Central memory CD4-positive, alpha-beta T cell (primary cell): ENCODE data around the gene RAPGEF5.

Experiments used
- DNase-seq: peaks from one replicate; pipeline ENCODE4 v3.0.0; 2022

Gene RAPGEF5

DNA sequence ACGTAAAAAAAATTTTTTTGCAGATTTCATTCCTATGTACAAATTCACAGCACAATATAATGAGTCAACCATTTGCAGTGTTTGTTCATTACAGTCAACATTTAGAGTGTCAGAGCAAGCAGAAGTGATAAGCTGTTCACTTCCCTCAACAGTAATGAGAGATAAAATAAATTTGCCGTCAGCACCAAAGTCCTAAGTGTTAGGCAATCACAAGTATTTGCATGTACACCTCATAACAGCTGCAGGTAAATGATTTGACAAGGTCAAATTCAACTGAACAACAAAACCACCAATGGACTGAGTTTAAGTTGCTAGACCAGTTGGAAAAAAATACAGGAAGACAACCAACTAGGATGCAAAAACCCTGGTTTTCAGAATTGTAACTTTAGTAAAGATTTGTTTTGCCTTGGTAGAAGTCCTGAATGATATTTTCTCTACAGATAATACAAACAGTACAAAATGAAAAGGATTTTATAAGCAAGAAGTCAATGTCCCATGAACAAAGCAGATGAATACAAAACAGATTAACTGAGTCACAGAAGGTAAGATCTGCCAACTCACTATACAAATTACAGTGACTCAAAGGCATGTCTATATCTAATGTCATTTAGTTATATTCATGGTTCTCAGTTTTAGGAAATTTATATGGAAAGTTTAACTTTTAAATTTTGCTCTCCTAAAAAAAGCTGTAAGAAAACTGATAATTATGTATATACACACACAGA lies 10.4 kb downstream of the RAPGEF5 start:
- no peak for DNase-seq

DNA sequence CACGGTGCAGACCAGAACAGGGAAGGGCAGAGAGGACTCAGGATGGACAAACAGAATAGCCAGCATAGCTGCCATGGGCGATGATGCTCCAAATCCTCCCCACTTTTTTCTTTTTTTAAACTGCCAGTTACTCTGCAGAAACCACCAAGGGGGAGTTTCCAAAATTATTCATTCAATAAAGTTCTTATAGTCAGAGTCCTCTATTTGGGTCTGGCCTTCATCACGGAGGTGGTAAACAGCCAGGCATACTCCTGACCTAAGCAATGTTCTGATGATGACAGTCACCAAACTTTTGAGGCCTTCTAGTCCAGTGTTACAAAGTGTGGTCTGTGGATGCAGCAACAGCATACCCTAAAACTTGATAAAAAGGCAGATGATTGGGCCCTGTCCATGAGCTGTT lies 12.3 kb downstream of the RAPGEF5 start:
- DNase-seq = no peak

DNA sequence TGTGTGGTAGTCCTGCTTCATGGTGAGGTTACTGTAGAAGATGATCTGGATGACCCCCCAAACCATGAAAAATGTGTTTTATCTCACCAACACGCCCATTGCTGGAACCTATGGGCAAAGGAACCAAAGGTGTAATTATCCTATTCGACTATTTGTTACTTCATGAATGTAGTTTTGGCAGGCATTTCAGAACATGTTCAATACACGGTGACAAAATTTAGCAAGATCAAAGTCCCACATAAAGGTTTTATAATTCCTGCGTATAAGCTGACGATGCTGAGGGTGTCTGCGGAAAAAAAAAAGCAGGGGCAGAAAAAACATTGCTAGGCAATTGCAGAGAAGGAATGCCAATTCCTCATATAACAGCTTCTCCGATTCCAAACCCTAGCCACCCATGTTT lies 13.3 kb downstream of the RAPGEF5 start:
- DNase-seq = no peak

DNA sequence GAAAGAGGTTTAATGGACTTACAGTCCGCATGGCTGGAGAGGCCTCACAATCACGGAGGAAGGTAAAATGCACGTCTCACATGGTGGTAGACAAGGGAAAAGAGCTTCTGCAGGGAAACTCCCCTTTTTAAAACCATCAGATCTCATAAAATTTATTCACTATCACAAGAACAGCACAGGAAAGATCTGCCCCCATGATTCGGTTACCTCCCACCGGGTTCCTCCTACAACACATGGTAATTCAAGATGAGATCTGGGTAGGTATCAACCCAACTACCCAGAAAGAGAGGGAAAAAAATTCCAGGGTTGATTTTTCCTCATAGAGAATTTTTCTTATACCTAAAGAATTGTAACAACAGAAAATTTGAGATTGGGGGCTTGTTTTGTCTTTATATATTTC lies 13.9 kb downstream of the RAPGEF5 start:
- no peak for DNase-seq

DNA sequence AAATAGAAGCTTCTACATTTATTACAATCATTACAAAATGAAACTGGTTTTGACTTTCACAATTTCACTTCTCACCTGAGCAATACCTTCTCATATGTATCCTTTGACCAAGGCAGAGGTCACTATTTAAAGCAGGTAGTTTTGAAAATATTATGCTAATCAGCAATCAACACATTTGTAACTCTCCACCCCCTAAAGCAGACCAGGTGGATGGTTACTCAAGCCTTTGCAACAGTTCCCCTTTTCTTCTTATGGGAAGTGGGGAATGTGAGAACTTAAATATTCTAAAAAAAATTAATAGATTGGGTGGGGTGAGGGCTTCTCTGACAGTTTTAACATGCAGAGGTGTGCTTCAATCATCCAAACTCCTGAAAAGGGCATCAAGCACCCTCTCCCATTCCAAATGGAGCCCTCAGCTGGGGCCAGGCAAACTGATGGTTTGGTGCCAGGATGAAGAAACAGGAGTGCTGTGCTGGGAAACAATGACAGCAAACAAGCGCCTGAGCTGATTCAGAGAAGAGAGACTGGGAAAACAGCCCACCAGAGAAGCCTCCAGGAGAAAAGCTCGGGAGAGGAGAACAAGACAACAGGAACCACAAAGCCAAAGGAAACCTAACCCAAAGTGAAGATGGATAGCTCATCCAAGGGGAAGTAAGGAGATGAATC lies 17.1 kb downstream of the RAPGEF5 start:
- no peak for DNase-seq

DNA sequence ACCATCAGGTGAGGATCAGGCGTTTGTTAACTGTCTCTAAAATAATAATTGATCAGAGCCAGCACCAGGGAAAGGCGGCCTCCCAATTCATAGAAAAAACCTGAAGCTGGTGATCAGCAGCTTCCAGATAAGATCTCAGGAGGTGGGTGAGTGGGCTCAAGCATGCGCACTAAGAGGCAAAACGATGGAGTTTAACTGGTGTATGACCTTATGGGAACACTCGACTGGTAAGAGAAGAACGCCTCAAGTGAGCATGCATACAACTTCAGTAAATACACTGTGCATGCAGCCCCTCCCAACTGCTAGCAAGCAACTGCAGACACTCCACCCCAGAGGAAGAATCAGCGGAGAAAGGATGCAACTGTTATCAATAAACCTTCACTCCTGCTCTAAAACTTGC lies 18.1 kb downstream of the RAPGEF5 start:
- no peak for DNase-seq

DNA sequence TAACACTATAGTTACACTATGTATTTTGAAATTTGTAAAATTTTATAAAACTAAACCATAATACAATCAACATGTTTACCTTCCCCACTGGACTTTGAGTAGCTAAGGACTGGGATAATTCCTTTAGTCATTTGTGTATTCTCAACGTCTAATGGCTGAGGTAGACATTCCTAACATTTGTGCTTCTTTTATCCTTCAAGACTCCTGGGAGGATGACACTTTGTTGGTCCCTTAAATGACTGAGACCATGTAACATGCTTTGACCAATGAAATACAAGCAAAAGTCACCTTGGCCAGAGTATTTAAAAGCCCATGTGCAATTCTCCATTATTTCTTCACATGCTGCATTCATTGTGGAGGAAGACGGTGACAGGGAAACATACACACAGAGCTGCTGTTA lies 18.5 kb downstream of the RAPGEF5 start:
- DNase-seq = no peak

DNA sequence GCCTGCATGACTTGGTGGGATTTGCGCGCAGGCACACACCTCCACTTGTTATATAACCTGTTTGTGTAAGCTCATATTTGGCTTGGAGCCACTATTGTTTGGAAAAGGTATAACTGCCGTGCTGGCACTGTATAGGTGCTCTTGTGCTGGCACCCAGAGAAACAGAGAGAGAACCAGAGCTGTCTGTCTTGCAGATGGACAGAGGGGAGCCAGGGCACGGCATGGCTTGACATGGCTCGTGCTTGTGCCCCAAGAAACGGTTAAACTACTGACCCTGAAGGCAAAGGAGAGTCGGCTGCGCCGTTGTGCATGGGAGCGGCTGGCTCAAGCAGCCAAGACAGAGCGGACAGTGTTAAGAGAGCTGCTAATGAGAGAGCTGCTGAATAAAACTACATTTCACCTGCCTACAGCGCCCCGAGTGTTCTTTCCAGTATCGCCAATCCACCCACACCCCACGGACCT lies 23.2 kb downstream of the RAPGEF5 start:
- DNase-seq = no peak

DNA sequence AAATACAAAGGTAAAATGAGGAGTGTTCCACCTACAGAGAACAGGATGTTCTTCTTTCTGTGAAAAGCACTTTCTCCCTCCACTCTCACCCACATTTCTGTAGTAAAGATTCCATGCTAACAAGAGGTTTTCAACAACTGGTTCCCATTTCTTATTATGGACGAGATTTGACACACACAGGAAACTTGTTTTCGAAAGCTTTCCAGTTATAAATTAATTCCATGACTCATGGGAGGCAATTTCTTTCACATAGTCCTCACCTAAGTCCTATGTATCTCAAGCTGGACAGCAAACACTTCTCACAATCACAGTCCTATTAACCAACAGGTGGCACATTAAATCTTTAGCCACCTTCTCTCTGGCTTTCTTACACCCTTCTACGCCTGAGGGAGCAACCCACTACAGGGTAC lies 24.5 kb downstream of the RAPGEF5 start:
- DNase-seq = no peak

DNA sequence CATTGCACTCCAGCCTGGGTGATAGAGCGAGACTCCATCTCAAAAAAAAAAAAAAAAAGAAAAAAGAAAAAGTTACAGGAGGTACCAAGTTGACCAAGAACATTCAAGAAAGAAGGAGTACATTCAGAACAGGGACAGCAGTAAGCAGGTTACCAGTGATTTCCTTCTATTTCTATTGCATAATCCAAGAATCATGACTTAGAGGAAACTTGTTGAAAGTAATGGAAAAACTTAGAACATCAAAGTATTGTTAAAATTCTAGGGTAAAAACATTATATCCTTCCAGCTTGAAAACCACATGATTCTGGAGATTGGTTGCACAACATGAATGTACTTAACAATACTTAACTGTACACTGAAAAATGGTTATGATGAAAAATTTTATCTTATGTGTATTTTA lies 25.2 kb downstream of the RAPGEF5 start:
- DNase-seq = no peak

DNA sequence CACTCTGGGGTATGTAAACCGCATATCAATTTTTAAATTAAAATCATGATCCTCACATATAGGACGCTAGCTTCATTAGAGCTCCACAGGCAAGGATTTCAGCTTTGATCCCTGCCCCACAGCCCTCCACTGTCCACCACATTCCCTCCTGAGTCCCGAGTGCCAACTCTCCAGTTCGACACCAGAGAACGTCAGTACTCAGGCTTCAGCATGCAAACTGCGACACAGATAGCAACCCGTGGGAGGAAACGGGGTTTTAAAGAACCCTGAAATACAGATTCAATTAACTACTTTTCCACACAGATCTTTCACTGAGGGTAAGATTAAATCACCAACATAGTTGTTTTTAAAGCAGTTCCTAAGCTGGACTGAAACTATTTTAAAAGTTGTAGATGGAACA lies 26.1 kb downstream of the RAPGEF5 start:
- no peak for DNase-seq

DNA sequence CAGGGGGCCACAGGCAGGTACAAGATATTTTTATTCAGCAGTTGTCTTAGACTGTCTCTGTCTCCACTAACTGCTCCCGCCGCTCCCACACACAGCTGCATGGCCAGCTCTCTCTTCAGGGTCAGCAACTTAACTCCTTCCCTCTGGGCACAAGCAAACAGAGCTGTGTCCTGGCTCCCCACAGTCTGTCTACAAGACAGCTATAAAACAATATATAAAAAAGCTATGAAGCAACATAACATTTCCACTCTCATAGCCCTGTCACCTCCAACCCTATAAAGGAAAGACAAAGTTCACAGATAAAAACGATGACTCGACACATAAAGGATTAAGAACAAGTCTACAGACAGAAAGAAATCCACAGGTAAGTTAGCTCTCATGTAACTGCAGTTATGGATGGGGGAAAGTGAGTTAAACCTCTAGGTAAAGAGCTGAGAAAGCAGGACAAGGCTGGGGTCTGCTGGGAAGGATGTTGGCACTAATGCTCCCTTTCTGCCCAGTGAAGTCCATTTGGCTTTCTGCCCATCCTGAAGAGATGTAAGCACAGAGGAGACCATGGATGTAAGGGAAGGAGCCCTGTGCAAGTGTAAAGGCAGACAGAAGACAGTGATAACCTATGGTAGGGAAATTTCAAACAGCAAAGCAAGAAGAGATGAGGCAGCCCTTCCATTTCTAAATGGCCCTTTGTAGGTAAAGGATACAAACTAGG lies 27.0 kb downstream of the RAPGEF5 start:
- DNase-seq = no peak

DNA sequence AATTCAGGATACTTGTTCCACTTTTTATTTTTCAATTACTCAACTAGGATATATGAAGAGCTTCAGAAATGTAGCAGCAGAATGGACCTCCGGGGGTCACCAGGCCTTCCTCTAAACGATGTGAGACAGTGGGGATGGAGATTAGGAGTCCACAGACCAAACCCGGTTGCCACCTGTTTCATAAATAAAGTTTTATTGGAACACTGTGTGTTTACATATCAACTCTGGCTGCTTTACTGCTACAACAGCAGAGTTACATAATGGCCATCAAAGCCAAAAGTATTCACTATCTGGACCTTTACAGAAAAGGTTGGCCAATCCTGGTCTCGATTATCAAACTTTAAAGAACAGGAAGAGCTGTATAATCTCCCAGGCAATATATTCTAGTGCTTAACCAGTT lies 30.8 kb downstream of the RAPGEF5 start:
- no peak for DNase-seq

DNA sequence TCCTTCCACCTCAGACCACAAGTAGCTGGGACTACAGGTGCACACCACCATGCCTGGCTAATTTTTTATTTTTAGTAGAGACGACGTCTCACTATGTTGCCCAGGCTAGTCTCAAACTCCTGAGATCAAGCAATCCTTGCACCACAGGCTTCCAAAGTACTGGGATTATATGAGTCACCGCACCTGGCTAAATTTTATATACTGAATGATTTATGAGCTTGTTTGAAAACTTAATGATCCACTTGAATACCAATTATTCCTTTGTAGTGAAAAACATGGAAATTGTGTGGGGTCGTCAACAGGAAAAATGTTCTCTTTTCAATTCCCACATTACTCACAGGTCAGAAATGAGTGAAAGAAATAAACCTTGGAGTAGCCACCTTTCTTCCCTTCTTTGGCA lies 31.3 kb downstream of the RAPGEF5 start:
- no peak for DNase-seq

DNA sequence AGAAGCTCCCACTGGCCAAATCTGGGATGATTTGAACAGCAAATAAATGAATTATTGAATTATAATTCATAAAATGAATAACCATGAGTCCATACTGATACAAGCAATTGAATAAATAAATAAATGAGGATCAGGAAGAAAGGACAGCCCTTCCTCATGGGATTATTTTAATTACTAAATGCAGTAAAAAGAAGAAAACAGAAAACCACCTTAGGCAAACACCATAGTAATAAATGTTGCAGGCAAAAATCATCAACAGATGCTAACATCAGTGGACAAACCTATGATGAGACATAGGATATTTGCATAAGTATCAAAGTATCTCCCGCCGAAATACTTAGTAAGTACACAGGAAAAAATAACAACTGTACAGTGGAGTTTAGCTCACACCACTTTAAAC lies 33.2 kb downstream of the RAPGEF5 start:
- DNase-seq = no peak

DNA sequence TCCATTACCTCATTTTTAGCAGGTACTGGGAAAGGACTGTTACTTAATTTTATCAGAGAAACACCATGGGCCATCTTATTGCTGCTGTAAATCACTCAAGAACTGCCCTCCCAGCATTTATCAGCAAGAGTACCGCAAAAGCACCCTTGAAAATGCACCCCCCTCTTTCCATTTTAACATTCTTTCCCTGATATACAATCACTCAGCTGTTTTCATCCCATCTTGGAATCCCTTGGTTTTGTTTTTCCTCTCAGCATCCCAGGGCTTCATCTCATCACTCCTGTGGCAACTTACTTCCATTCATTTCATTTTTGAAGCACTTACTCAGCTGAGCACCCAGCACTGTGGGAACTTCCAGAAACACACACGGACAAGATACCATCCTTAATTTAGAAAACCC lies 36.5 kb downstream of the RAPGEF5 start:
- DNase-seq = no peak

DNA sequence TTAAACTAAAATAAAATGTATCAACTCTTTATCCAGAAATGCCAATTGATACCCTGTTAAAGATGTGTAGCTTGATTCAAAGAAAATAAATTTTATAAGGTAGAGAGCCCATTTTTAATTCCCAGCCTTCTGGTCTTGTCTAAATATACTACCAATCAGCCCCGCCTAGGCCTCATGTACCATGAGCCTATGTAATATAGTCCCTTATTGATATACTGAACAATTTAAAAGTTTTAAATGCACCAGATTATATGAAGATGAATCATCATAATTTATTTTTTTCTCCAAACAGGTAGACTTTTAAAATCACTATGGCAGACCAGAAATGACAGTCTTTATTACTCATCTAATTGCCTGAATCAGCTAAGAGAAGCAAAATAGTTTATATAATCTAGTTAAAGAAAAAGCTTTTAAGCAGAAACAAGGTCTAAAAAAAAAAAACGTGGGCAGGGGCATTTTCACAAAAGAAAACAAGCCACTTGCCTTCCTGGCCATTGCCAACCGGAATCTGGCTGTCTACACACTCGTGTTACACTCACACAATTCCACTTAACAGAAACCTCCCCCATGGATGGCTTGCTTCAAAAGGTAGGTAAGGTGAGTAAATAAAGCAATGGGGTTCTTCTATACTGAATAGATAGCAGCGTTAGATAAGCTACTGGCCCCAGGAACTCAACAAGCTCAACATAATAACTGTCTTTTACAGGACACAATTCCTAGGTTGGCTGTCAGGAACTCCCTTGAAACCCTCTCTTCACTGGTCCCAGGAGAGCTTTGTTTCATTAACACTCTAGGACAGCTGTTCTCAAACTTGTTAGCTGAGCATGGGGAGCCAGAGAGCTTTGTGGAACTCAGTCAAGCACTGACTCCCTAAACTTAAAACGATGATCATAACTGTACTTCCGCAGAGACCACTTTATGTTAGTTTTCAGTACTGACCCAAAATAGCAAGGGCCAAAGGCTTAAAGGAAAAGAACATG lies 37.2 kb downstream of the RAPGEF5 start:
- no peak for DNase-seq

DNA sequence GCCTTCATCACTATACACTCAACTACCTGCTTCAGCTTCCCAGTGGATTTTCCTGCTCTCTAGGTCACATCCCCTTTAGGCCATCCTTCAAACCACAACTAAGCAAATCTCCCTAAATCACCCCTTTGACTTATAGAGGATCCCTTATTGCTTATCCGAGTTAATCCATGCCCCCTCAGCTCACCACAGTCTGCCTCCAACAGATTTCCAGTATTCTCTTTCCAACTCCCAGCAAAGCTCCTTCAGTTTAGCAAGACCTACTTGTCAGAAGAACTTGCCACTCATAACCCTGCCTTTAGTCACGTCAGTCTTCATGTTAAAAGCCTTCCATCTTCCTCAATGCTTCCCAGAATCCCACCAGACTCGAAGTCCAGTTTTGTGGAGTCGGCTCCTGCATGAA lies 38.6 kb downstream of the RAPGEF5 start:
- DNase-seq = no peak

DNA sequence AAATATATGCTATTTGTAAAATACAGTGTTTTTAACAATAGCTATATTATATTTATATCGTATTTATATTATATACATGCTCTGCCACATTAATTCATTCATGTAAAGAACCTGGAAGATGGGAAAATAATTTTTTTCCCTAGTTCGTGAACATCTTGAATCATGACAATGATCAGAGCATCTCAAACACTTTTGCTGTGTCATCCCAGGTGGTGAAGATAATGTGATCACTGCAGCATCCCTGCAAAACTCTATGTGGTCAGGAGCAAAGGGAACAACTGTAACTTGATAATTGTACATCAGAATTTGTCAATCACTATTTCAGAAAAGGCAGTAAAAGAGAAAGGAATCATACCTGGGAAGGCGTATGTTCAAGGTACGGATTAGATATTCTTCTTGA lies 39.3 kb downstream of the RAPGEF5 start:
- no peak for DNase-seq

DNA sequence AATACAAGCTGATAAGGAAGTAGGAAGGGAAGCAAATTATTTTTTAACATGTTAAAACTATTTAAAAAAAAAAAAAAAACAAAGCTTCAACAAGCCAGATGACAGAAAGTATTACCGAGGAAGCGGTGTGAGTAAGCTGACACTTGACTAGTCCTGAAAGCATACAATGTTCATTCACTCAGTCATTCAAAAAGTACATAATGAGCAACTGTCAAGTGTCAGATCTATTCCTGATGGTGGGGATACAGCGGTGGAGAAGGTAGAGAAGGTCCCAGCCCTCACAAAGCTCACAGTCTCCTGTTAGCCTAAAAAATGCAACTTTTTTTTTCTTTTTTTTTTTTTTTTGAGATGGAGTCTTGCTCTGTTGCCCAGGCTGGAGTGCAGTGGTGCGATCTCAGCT lies 40.0 kb downstream of the RAPGEF5 start:
- no peak for DNase-seq

DNA sequence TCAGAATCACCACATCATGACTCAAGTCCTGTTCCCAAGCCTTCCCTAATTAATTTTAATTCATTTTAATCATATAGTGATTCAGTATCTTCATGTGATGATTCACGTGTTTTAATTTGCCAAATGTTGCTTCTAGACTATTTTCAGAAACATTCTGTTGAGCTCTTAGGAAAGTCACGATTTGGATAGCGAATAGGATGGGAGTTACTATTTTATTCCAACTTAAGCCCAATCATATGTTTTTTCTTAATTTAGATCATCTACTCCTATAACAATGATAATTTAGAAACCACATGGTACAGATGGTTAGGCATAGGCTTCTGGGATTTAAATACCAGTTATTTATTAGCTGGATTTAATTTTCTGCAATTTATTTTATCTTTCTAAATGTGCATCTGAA lies 49.1 kb downstream of the RAPGEF5 start:
- no peak for DNase-seq

DNA sequence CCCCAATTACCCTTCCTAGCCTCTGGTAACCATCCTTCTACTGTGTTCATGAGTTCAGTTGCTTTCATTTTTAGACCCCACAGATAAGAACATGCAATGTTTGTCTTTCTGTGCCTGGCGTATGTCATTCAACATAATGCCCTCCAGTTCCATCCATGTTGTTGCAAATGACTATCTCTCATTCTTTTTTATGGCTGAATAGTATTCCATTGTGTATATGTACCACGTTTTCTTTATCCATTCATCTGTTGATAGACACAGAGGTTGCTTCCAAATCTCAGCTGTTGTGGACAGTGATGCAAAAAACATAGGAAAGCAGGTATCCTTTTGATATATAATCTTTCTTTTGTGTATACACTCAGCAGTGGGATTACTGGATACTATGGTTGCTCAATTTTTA lies 51.2 kb downstream of the RAPGEF5 start:
- no peak for DNase-seq

DNA sequence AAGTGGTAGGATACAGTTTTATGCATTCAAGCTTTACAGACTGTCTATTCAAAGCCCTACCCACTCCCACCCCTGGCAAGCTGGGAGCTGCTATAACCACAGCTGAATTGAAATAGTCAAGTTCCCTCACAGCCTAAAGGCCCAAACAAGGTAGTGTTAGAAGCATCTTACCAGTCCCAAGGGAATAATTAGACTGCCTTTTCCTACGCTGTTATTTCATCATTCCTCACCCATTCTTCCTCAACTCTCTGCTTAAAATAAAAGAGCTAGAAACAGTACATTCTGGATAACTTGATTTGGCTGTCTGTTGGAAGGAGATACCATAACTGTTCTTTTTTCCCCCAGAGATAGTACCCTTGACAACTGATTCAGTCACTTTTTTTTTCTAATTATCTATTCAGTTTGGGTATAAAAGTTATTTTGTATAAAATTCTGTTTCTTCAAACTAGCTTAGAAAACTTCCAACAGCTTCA lies 54.0 kb downstream of the RAPGEF5 start:
- no peak for DNase-seq
